ENCODE results near the gene ALCAM.

- no peak for TF ChIP-seq CTCF (IDR thresholded peaks at IDR 0.05)
- TF ChIP-seq POLR2A (IDR thresholded peaks at IDR 0.05), result no peak
- TF ChIP-seq POLR2AphosphoS5 (IDR thresholded peaks at IDR 0.05), result no peak
These were observed 38.9 kb upstream of the ALCAM start for GRCh38 chr3:105327662-105328337.
